ENCODE data around the gene RPS27A.

- TF ChIP-seq, protein P1, sequence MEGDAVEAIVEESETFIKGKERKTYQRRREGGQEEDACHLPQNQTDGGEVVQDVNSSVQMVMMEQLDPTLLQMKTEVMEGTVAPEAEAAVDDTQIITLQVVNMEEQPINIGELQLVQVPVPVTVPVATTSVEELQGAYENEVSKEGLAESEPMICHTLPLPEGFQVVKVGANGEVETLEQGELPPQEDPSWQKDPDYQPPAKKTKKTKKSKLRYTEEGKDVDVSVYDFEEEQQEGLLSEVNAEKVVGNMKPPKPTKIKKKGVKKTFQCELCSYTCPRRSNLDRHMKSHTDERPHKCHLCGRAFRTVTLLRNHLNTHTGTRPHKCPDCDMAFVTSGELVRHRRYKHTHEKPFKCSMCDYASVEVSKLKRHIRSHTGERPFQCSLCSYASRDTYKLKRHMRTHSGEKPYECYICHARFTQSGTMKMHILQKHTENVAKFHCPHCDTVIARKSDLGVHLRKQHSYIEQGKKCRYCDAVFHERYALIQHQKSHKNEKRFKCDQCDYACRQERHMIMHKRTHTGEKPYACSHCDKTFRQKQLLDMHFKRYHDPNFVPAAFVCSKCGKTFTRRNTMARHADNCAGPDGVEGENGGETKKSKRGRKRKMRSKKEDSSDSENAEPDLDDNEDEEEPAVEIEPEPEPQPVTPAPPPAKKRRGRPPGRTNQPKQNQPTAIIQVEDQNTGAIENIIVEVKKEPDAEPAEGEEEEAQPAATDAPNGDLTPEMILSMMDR (IDR thresholded peaks at IDR 0.05) = no peak
- TF ChIP-seq EZH2 (IDR thresholded peaks at IDR 0.05; ENCODE audit: borderline replicate concordance, insufficient read depth, low read depth, low read length, poor library complexity, severe bottlenecking) = no peak
These were observed 572 bp downstream of the RPS27A start for GRCh38 chr2:55232863-55233657.
